ENCODE results near the gene SUMO3.

Gene SUMO3

GRCh38 chr21:44766818-44767354, 51.0 kb downstream of the SUMO3 start:
- H2BK15ac ChIP-seq (replicated peaks; ENCODE audit: low read depth): no peak overlapping the region
- no peak overlapping the region for H3K9ac ChIP-seq (ENCODE audit: low read length)
- H4K5ac ChIP-seq (ENCODE audit: low read length): no peak overlapping the region
- H3K4me3 ChIP-seq (ENCODE audit: low read length): no peak overlapping the region
- no peak overlapping the region for H3K4me2 ChIP-seq (ENCODE audit: low read length)
- H2AK5ac ChIP-seq (ENCODE audit: low read length): no peak overlapping the region
- H2BK120ac ChIP-seq (ENCODE audit: low read depth, low read length): no peak overlapping the region
- H4K8ac ChIP-seq (ENCODE audit: low read depth, low read length): no peak overlapping the region
- peak overlapping the region; percentile 25 for H3K56ac ChIP-seq (ENCODE audit: low read length)
- H3K27me3 ChIP-seq (ENCODE audit: insufficient read depth, low read length, poor library complexity): no peaks in the 10 kb centered on the region
- H3K79me2 ChIP-seq (ENCODE audit: control insufficient read depth, insufficient read depth, low read length): no peaks in the 10 kb centered on the region
- DNase-seq: no peak
- no peak overlapping the region for H3K27ac ChIP-seq (ENCODE audit: low read depth, low read length)
- WGBS (ENCODE audit: extremely low coverage, insufficient coverage, low lambda C conversion rate): no CpG with 5 or more reads among the region's 11 CpGs
- peaks cover 1% of the 10 kb centered on the region for H3K79me1 ChIP-seq (ENCODE audit: low read length)
- peaks cover 6% of the 10 kb centered on the region for H3K4me1 ChIP-seq (ENCODE audit: control insufficient read depth, low read depth, low read length)
- no peak overlapping the region for H3K18ac ChIP-seq (ENCODE audit: low read length)
- peaks cover 10% of the 10 kb centered on the region for H3K36me3 ChIP-seq (ENCODE audit: control insufficient read depth, insufficient read depth, low read length)
- no peak overlapping the region for H3K23ac ChIP-seq (ENCODE audit: low read length)
- no peak overlapping the region for H2BK5ac ChIP-seq (ENCODE audit: low read length)
- no peak overlapping the region for H3K4ac ChIP-seq (ENCODE audit: low read depth, low read length)

GRCh38 chr21:44766014-44766817, 51.6 kb downstream of the SUMO3 start:
- no CpG with 5 or more reads among the region's 24 CpGs for WGBS (ENCODE audit: extremely low coverage, insufficient coverage, low lambda C conversion rate)
- H4K8ac ChIP-seq (ENCODE audit: low read depth, low read length): no peak overlapping the region
- no peak overlapping the region for H2BK15ac ChIP-seq (replicated peaks; ENCODE audit: low read depth)
- no peak overlapping the region for H3K4me3 ChIP-seq (ENCODE audit: low read length)
- H3K79me1 ChIP-seq (ENCODE audit: low read length): no peaks in the 10 kb centered on the region
- no peak overlapping the region for H3K18ac ChIP-seq (ENCODE audit: low read length)
- DNase-seq: no peak
- peak overlapping the region; percentile 80 for H3K23ac ChIP-seq (ENCODE audit: low read length)
- H3K36me3 ChIP-seq (ENCODE audit: control insufficient read depth, insufficient read depth, low read length): peaks cover 8% of the 10 kb centered on the region
- no peaks in the 10 kb centered on the region for H3K27me3 ChIP-seq (ENCODE audit: insufficient read depth, low read length, poor library complexity)
- H2AK5ac ChIP-seq (ENCODE audit: low read length): no peak overlapping the region
- H2BK120ac ChIP-seq (ENCODE audit: low read depth, low read length): no peak overlapping the region
- H3K4ac ChIP-seq (ENCODE audit: low read depth, low read length): no peak overlapping the region
- no peaks in the 10 kb centered on the region for H3K79me2 ChIP-seq (ENCODE audit: control insufficient read depth, insufficient read depth, low read length)
- no peak overlapping the region for H3K4me2 ChIP-seq (ENCODE audit: low read length)
- peaks cover 6% of the 10 kb centered on the region for H3K4me1 ChIP-seq (ENCODE audit: control insufficient read depth, low read depth, low read length)
- H2BK5ac ChIP-seq (ENCODE audit: low read length): no peak overlapping the region
- no peak overlapping the region for H3K9ac ChIP-seq (ENCODE audit: low read length)
- no peak overlapping the region for H4K5ac ChIP-seq (ENCODE audit: low read length)
- H3K56ac ChIP-seq (ENCODE audit: low read length): peak overlapping the region; percentile 50
- no peak overlapping the region for H3K27ac ChIP-seq (ENCODE audit: low read depth, low read length)

- Histone ChIP-seq H3K18ac (ENCODE audit: low read length) (no peak overlapping the region), H3K4me2 (ENCODE audit: low read length) (no peak overlapping the region), H3K36me3 (ENCODE audit: control insufficient read depth, insufficient read depth, low read length) (peaks cover 4% of the 10 kb centered on the region), H3K27me3 (ENCODE audit: insufficient read depth, low read length, poor library complexity) (no peaks in the 10 kb centered on the region), H3K56ac (ENCODE audit: low read length) (peak overlapping the region; percentile 50), H2BK5ac (ENCODE audit: low read length) (no peak overlapping the region), H4K8ac (ENCODE audit: low read depth, low read length) (no peak overlapping the region), H2BK120ac (ENCODE audit: low read depth, low read length) (no peak overlapping the region), H2BK15ac (replicated peaks; ENCODE audit: low read depth) (no peak overlapping the region), H3K4me1 (ENCODE audit: control insufficient read depth, low read depth, low read length) (peaks cover 6% of the 10 kb centered on the region), H3K27ac (ENCODE audit: low read depth, low read length) (no peak overlapping the region), H3K79me2 (ENCODE audit: control insufficient read depth, insufficient read depth, low read length) (no peaks in the 10 kb centered on the region), H3K4me3 (ENCODE audit: low read length) (no peak overlapping the region), H3K79me1 (ENCODE audit: low read length) (no peaks in the 10 kb centered on the region), H3K4ac (ENCODE audit: low read depth, low read length) (no peak overlapping the region), H2AK5ac (ENCODE audit: low read length) (no peak overlapping the region), H3K23ac (ENCODE audit: low read length) (peak overlapping the region; percentile 80), H3K9ac (ENCODE audit: low read length) (no peak overlapping the region), H4K5ac (ENCODE audit: low read length) (no peak overlapping the region)
- no CpG with 5 or more reads among the region's 12 CpGs for WGBS (ENCODE audit: extremely low coverage, insufficient coverage, low lambda C conversion rate)
- peak; percentile 34 for DNase-seq
Measured at GRCh38 chr21:44765231-44766013, 52.4 kb downstream of the SUMO3 start.

- Histone ChIP-seq H3K36me3 (ENCODE audit: control insufficient read depth, insufficient read depth, low read length) (peaks cover 2% of the 10 kb centered on the region), H3K56ac (ENCODE audit: low read length) (no peak overlapping the region), H3K4me1 (ENCODE audit: control insufficient read depth, low read depth, low read length) (peaks cover 6% of the 10 kb centered on the region), H3K23ac (ENCODE audit: low read length) (no peak overlapping the region), H3K27me3 (ENCODE audit: insufficient read depth, low read length, poor library complexity) (no peaks in the 10 kb centered on the region), H3K4ac (ENCODE audit: low read depth, low read length) (no peak overlapping the region), H3K27ac (ENCODE audit: low read depth, low read length) (no peak overlapping the region), H2BK120ac (ENCODE audit: low read depth, low read length) (no peak overlapping the region), H2BK15ac (replicated peaks; ENCODE audit: low read depth) (no peak overlapping the region), H3K79me2 (ENCODE audit: control insufficient read depth, insufficient read depth, low read length) (no peaks in the 10 kb centered on the region), H4K5ac (ENCODE audit: low read length) (no peak overlapping the region), H3K4me2 (ENCODE audit: low read length) (no peak overlapping the region), H3K79me1 (ENCODE audit: low read length) (no peaks in the 10 kb centered on the region), H3K9ac (ENCODE audit: low read length) (no peak overlapping the region), H3K4me3 (ENCODE audit: low read length) (no peak overlapping the region), H2AK5ac (ENCODE audit: low read length) (no peak overlapping the region), H2BK5ac (ENCODE audit: low read length) (no peak overlapping the region), H4K8ac (ENCODE audit: low read depth, low read length) (no peak overlapping the region), H3K18ac (ENCODE audit: low read length) (no peak overlapping the region)
- WGBS (ENCODE audit: extremely low coverage, insufficient coverage, low lambda C conversion rate): no CpG with 5 or more reads among the region's 26 CpGs
- DNase-seq: peak; percentile 45
Measured at GRCh38 chr21:44764319-44765230, 53.3 kb downstream of the SUMO3 start.

- no peaks in the 10 kb centered on the region for H3K79me2 ChIP-seq (ENCODE audit: control insufficient read depth, insufficient read depth, low read length)
Measured at GRCh38 chr21:44763451-44764318, 54.2 kb downstream of the SUMO3 start.

More at GRCh38 chr21:44763451-44764318, 54.2 kb downstream of the SUMO3 start:
- Histone ChIP-seq H3K4ac (ENCODE audit: low read depth, low read length) (no peak overlapping the region), H2AK5ac (ENCODE audit: low read length) (no peak overlapping the region), H3K18ac (ENCODE audit: low read length) (no peak overlapping the region), H3K56ac (ENCODE audit: low read length) (no peak overlapping the region), H3K27me3 (ENCODE audit: insufficient read depth, low read length, poor library complexity) (no peaks in the 10 kb centered on the region), H3K9ac (ENCODE audit: low read length) (no peak overlapping the region), H3K4me3 (ENCODE audit: low read length) (no peak overlapping the region), H4K8ac (ENCODE audit: low read depth, low read length) (no peak overlapping the region), H4K5ac (ENCODE audit: low read length) (no peak overlapping the region), H2BK15ac (replicated peaks; ENCODE audit: low read depth) (no peak overlapping the region), H2BK5ac (ENCODE audit: low read length) (no peak overlapping the region), H3K23ac (ENCODE audit: low read length) (no peak overlapping the region), H3K36me3 (ENCODE audit: control insufficient read depth, insufficient read depth, low read length) (peaks cover 2% of the 10 kb centered on the region), H3K27ac (ENCODE audit: low read depth, low read length) (no peak overlapping the region), H3K4me2 (ENCODE audit: low read length) (no peak overlapping the region), H3K4me1 (ENCODE audit: control insufficient read depth, low read depth, low read length) (peaks cover 6% of the 10 kb centered on the region), H3K79me1 (ENCODE audit: low read length) (no peaks in the 10 kb centered on the region), H2BK120ac (ENCODE audit: low read depth, low read length) (no peak overlapping the region)
- no CpG with 5 or more reads among the region's 25 CpGs for WGBS (ENCODE audit: extremely low coverage, insufficient coverage, low lambda C conversion rate)
- no peak for DNase-seq

Data from mesendoderm (in vitro differentiated cells).